Stomach (tissue), 9 donors: Measurements from ENCODE around the gene OR6B1. TPM values are rescaled to one million over a fixed set of nuclear protein-coding genes. Genes with fewer than 3 reads are reported as not detected.

Experiments
- DNase-seq, 2 donors: peaks; one replicate each; pipeline versions ENCODE4 v3.0.0 to v3.0.0-alpha.2; 2013 to 2019
- H3K27ac ChIP-seq, 5 donors: fragments of 200-600 bp in 4 of 5; sonication (generic) in 4 of 5; one replicate each; pipeline ENCODE4 v1.5.1; 2013 to 2019; ENCODE audit warnings: mild to moderate bottlenecking in 1 of 5, moderate library complexity in 1 of 5
- H3K27me3 ChIP-seq, 3 donors: fragments of 200-600 bp; sonication (generic); one replicate each; pipeline ENCODE4 v1.5.1; 2017 to 2019; ENCODE audit warnings: mixed run types in 1 of 3
- H3K36me3 ChIP-seq, 4 donors: fragments of 200-600 bp; sonication (generic); 1 replicate in 3 of 4; 2 replicates in 1 of 4; pipeline ENCODE4 v1.5.1; 2016 to 2019
- H3K4me1 ChIP-seq, 4 donors: fragments of 200-600 bp; sonication (generic); one replicate each; pipeline ENCODE4 v1.5.1; 2016 to 2019
- H3K4me3 ChIP-seq, 4 donors: fragments of 200-600 bp; sonication (generic) in 3 of 4; one replicate each; pipeline ENCODE4 v1.5.1; 2016 to 2019; ENCODE audit warnings: mild to moderate bottlenecking in 1 of 4
- H3K9me3 ChIP-seq, 4 donors: fragments of 200-600 bp; sonication (generic); one replicate each; pipeline ENCODE4 v1.5.1; 2016 to 2019
- CTCF ChIP-seq, 7 experiments: fragments of 450-650 bp in 4 of 7; fragments of 200-600 bp in 3 of 7; sonication (generic) in 3 of 7; IDR thresholded peaks; one replicate each; pipeline ENCODE4 v1.5.1; 2016 to 2019; ENCODE audit warnings: antibody characterized with exemption in 7 of 7, control low read depth in 2 of 7, mild to moderate bottlenecking in 1 of 7
- EP300 ChIP-seq: sonication (generic); formaldehyde crosslinking; IDR thresholded peaks from one replicate; pipeline ENCODE4 v1.6.1; 2017; ENCODE audit warnings: antibody characterized with exemption
- POLR2A ChIP-seq, 4 donors: fragments of 450-650 bp; IDR thresholded peaks; one replicate each; pipeline ENCODE4 v1.6.1; 2016; ENCODE audit warnings: antibody characterized with exemption in 4 of 4, control low read depth in 2 of 4, mild to moderate bottlenecking in 1 of 4, moderate library complexity in 1 of 4
- POLR2AphosphoS5 ChIP-seq, 3 donors: sonication (generic); formaldehyde crosslinking; IDR thresholded peaks; one replicate each; pipeline ENCODE4 v1.6.1; 2016; ENCODE audit warnings: antibody characterized with exemption in 3 of 3
- WGBS, 5 donors: extraction: QIAGEN DNeasy Blood & Tissue Kit in 3 of 5; methylation state at CpG; one replicate each; pipeline versions ENCODE4 v1.1.5 to v1.1.7; 2013 to 2018; 5-methylcytosine and 5-hydroxymethylcytosine counted together
- intact Hi-C: fragments of 100-400 bp; cut with DNase I; formaldehyde crosslinking; loops from one replicate; pipeline ENCODE4 v1.15.1; 2023; ENCODE audit warnings: low total_unique reads
- polyA plus RNA-seq, 3 donors: library from polyadenylated mRNA; stranded (reverse); fragments of 200-250 nt; gene quantifications; one replicate each; pipeline ENCODE4 v1.2.3, GENCODE V29; 2013
- total RNA-seq, 5 donors: library from RNA; depleted of rRNA; stranded (reverse); fragments of >200 nt; gene quantifications; one replicate each; pipeline versions ENCODE4 v1.1.0 to v1.2.3, GENCODE V29; 2014 to 2016
- donor health status: healthy with polysubstance abuse.
- donor health status: Bipolar disorder and iron deficiency.
- donor health status: healthy.

Gene OR6B1
- total and polyA plus RNA-seq, 8 donors, result not detected

DNA sequence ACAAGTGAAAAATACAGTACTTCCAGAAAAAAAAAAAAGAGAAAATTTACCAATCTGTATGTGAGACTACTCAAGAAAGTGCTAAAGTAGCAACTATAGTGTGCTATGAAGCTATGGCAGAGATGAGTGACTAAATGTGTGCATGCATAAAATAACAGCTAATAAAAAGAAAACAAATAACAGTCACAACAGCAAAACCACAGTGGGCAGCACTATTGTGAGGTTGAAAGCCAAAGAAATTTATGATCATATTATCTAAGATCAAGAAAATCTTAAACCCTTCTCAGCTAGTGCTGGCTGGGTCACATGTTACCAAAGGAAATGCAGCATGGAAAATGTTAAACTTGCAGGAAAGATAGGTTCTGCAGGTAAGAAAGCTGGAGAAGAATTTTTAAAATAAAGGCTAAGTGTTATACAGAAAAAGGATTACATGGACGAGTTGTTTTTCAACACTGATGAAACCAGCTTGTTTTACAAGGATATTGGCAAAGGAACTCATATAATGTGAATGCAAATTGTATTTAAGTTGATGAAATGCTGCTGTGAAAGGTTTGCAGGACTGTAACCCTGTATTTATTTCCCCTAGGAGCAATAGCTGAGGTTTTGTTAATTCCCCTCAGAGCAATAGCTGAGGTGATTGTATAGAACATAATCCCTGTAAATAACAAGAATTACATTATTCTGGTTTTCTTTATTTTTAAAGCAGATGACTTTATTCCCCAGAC lies 33.0 kb downstream of the OR6B1 start:
- no peaks in the 10 kb centered on the region for H3K4me1 ChIP-seq

GRCh38 chr7:144035385-144035784 lies 35.3 kb downstream of the OR6B1 start:
- DNase-seq, result no peak
- intact Hi-C loops, result no loop called here
- Histone ChIP-seq H3K9me3 (no peaks in the 10 kb centered on the region), H3K4me1 (no peaks in the 10 kb centered on the region), H3K36me3 (no peaks in the 10 kb centered on the region), H3K27ac (no peak overlapping the region), H3K4me3 (no peak overlapping the region), H3K27me3 (no peaks in the 10 kb centered on the region)
- TF ChIP-seq CTCF (IDR thresholded peaks at IDR 0.05) (no peak), POLR2A (IDR thresholded peaks at IDR 0.05) (no peak)

More for the DNA sequence above, 33.0 kb downstream of the OR6B1 start:
- no peak overlapping the region for H3K27ac ChIP-seq
- WGBS, 5 donors, result 35 to 61% (median 58%) methylated on average over 1 of the region's 1 CpG
- no peak for DNase-seq
- TF ChIP-seq CTCF (IDR thresholded peaks at IDR 0.05), result no peak
- TF ChIP-seq EP300, result no peak
- no peak for TF ChIP-seq POLR2A (IDR thresholded peaks at IDR 0.05)
- intact Hi-C loops, result no loop called here
- H3K9me3 ChIP-seq, result no peaks in the 10 kb centered on the region
- H3K27me3 ChIP-seq, result no peaks in the 10 kb centered on the region
- no peaks in the 10 kb centered on the region for H3K36me3 ChIP-seq
- no peak overlapping the region for H3K4me3 ChIP-seq

GRCh38 chr7:144036302-144036885 lies 36.3 kb downstream of the OR6B1 start:
- H3K4me3 ChIP-seq, result no peak overlapping the region
- no peak for DNase-seq
- intact Hi-C loops, result no loop called here
- no peaks in the 10 kb centered on the region for H3K4me1 ChIP-seq
- H3K9me3 ChIP-seq, result no peaks in the 10 kb centered on the region
- WGBS, 5 donors, result 6 to 95% (median 48%) methylated on average over 1 of the region's 1 CpG
- TF ChIP-seq EP300 (no peak), POLR2A (IDR thresholded peaks at IDR 0.05) (no peak), POLR2AphosphoS5 (IDR thresholded peaks at IDR 0.05) (no peak), CTCF (IDR thresholded peaks at IDR 0.05) (no peak)
- H3K27me3 ChIP-seq, result no peaks in the 10 kb centered on the region
- H3K27ac ChIP-seq, result no peak overlapping the region
- no peaks in the 10 kb centered on the region for H3K36me3 ChIP-seq

- WGBS, 5 donors, result 44 to 83% (median 79%) methylated on average over 1 of the region's 1 CpG
- H3K27me3 ChIP-seq, result no peaks in the 10 kb centered on the region
- H3K4me3 ChIP-seq, result no peak overlapping the region
- no peak overlapping the region for H3K27ac ChIP-seq
- intact Hi-C loops, result no loop called here
- H3K9me3 ChIP-seq, result no peaks in the 10 kb centered on the region
- H3K4me1 ChIP-seq, result no peaks in the 10 kb centered on the region
- no peaks in the 10 kb centered on the region for H3K36me3 ChIP-seq
- no peak for DNase-seq
- TF ChIP-seq POLR2AphosphoS5 (IDR thresholded peaks at IDR 0.05), result no peak
- TF ChIP-seq EP300, result no peak
- TF ChIP-seq POLR2A (IDR thresholded peaks at IDR 0.05), result no peak
Measured at GRCh38 chr7:144037414-144038035, 37.4 kb downstream of the OR6B1 start.

DNA sequence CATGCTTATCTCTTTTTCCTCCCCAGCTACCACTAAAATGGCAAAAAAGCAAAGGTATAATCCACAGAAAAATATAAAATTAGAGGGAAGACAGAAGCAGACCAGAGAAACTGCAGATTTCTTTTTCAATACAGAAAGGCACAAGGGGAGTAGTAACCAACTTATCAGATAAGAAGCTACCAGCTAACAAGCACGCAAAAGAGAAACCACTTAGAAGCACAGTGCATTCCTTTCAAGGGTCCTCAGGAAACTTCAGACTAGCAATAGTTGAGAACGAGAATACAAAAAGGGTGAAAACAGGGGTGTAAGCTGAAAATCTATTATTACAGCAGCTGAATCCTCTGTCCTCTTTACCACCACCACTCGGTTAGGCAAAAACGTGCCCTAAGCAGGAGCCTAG lies 38.8 kb downstream of the OR6B1 start:
- no peaks in the 10 kb centered on the region for H3K36me3 ChIP-seq
- whole genome bisulfite sequencing, 5 donors, result 44 to 72% (median 54%) methylated on average over 4 of the region's 4 CpGs
- no peak for DNase-seq
- TF ChIP-seq CTCF (IDR thresholded peaks at IDR 0.05) (no peak), POLR2A (IDR thresholded peaks at IDR 0.05) (no peak), EP300 (no peak), POLR2AphosphoS5 (IDR thresholded peaks at IDR 0.05) (no peak)
- H3K27ac ChIP-seq, result no peak overlapping the region
- H3K4me3 ChIP-seq, result no peak overlapping the region
- no peaks in the 10 kb centered on the region for H3K9me3 ChIP-seq
- H3K27me3 ChIP-seq, result no peaks in the 10 kb centered on the region
- intact Hi-C loops, result no loop called here
- H3K4me1 ChIP-seq, result no peaks in the 10 kb centered on the region
